MG63 (cell line): ENCODE data around the gene RIC8A. TPM values are rescaled to one million over a fixed set of nuclear protein-coding genes. Genes with fewer than 3 reads are reported as not detected.

Source experiments
- DNase-seq: peaks from one replicate; pipeline ENCODE4 v3.0.0-alpha.2; 2020
- H3K27me3 ChIP-seq: fragments of 250-450 bp; sonication (Bioruptor Pico); 2 replicates; pipeline ENCODE4 v1.5.1; 2020; ENCODE audit warnings: mild to moderate bottlenecking, moderate library complexity
- H3K36me3 ChIP-seq: fragments of 250-450 bp; sonication (Bioruptor Pico); 2 replicates; pipeline ENCODE4 v1.5.1; 2020; ENCODE audit warnings: mild to moderate bottlenecking, moderate library complexity
- H3K4me3 ChIP-seq: fragments of 250-450 bp; sonication (Bioruptor Pico); 2 replicates; pipeline ENCODE4 v1.5.1; 2020; ENCODE audit warnings: mild to moderate bottlenecking, moderate library complexity
- H3K9me3 ChIP-seq: fragments of 250-450 bp; sonication (Bioruptor Pico); 2 replicates; pipeline ENCODE4 v1.5.1; 2020; ENCODE audit warnings: mild to moderate bottlenecking, moderate library complexity
- total RNA-seq: library from RNA; depleted of rRNA; stranded (reverse); fragments of >200 nt; shearing (Covaris generic); gene quantifications from 2 replicates; pipeline ENCODE4 v1.2.3, GENCODE V29; 2014; ENCODE audit warnings: low replicate concordance

RIC8A gene
- total RNA-seq, 1 experiment from 2014 or later: 142 TPM

DNA sequence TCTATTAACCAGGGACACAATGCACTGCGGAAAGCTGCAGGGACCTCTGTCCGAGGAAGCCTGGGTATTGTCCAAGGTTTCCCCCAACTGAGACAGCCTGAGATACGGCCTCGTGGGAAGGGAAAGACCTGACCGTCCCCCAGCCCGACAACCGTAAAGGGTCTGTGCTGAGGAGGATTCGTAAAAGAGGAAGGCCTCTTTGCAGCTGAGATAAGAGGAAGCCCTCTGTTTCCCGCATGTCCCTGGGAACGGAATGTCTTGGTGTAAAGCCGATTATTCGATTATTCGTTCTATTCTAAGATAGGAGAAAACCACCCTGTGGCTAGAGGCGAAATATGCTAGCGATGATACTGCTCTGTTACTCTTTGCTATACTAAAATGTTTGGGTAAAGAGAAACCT lies 5.5 kb upstream of the RIC8A start:
- Histone ChIP-seq H3K27me3 (no peaks in the 10 kb centered on the region), H3K36me3 (peaks cover 63% of the 10 kb centered on the region), H3K4me3 (no peak overlapping the region), H3K9me3 (no peaks in the 10 kb centered on the region)
- no peak for DNase-seq

DNA sequence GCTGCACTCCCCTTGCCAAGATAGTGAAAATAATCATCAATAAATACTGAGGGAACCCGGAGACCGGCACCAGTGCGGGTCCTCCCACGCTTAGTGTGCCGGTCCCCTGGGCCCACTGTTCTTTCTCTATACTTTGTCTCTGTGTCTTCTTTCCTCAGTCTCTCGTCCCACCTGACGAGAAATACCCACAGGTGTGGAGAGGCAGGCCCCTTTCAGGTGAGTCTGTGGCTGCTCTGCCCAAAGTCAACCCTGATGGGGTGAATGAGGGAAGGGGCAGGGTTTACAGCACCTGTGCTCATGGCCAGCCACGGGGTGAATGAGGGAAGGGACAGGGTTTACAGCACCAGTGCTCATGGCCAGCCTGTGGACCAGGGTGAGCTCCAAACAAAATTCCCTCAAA lies 5.0 kb upstream of the RIC8A start:
- Histone ChIP-seq H3K36me3 (peaks cover 64% of the 10 kb centered on the region), H3K4me3 (no peak overlapping the region), H3K27me3 (no peaks in the 10 kb centered on the region), H3K9me3 (no peaks in the 10 kb centered on the region)
- DNase-seq: no peak

DNA sequence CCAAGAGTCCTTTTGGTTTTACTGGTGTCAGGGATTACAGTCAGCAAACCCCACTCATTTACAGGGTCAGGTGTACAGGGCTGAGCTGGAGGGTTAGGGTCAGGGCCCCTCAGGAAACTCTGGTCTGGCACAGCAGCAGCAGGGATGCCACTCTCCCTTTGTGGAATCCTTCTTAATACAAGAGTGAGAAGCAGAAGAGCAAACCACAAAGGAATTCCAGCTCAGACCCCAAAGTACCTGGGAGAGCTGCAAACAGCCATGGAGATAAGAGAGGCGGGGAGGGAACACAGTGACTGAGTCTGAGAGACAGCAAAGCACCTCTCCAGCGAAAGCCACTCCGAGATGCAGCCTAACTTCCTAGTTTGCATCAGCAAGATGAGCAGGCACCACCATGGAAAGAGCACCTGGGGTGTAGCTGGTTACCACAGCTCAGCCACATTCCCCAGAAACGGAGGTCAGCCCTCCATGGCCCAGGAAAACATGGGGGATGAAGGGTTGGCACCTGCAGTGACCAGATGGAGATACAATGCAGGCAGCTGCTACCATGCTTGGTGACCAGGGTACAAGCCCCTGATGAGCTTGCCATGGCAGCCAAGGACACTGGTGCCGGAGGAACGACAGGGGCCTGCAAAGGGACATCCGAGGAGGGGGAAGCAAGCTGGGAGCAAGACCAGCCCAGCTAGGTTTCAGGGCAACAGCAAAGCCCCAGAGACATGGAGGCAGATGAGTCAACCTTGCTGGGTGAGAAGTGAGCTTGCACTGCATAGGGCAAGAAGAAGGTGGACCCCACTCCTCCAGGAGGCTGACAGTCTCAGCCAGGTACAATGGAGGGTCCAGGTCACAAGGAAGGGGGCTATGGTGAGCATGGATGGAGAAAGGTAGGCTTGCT lies 4.2 kb upstream of the RIC8A start:
- Histone ChIP-seq H3K4me3 (no peak overlapping the region), H3K36me3 (peaks cover 66% of the 10 kb centered on the region), H3K27me3 (no peaks in the 10 kb centered on the region), H3K9me3 (no peaks in the 10 kb centered on the region)
- DNase-seq: no peak

DNA sequence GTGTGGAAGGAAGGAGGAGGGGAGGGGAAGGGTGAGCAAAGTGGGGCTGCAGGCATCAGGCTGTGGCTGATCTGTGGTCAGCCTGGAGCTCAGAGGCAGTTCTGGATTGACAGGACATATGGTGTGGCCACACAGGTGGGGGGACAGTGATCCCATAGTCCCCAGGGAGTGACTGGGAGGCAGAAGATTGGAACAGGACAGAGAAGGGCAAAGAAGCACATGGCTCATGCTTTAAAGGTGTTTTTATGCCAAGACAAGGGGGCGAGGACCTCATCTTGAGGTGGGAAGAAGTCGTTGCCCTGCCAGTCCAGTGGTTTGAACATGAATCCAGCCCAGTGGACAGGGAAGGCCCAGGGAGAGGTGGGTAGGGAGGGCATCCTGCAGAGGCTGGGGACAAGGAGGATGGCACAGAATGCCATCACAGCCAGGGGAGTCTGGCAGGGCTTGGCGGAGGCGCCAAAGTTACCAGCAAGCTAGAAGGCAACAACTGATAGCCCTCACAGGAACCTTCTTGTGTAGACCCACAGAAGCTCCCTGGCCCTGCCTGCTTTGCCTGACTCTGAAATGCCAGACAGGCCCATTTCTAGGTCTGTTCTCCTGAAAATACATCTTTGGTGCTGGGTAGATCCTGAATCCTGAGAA lies 3.4 kb upstream of the RIC8A start:
- no peaks in the 10 kb centered on the region for H3K27me3 ChIP-seq
- peaks cover 66% of the 10 kb centered on the region for H3K36me3 ChIP-seq
- H3K4me3 ChIP-seq: no peak overlapping the region
- no peak for DNase-seq
- no peaks in the 10 kb centered on the region for H3K9me3 ChIP-seq

DNA sequence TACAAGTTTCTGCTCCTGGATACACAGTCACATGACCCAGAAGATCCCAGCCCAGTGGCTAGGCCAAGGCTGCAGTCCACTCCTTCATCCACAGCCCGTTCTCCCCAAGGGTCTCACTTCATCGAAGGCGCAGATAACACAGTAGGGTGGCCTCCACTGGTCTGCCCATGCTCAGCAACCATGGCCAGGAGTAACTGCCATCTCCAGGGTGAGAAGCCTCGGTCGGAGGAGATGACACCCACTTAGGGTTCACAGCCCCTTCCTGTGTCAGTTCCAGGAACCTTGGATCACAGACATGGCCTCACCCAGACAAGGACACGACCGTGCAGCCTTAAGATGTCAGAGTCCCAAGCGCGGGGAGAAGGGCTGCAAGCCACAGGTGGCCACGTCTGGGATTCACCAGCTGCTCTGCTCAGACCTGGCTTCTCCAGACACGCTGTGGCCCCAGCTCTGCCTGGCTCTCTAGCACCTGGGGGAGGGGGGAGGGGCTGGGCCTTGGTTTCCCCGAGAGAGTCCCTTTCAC lies 2.9 kb upstream of the RIC8A start:
- H3K36me3 ChIP-seq: peaks cover 71% of the 10 kb centered on the region
- H3K27me3 ChIP-seq: no peaks in the 10 kb centered on the region
- no peak overlapping the region for H3K4me3 ChIP-seq
- no peaks in the 10 kb centered on the region for H3K9me3 ChIP-seq
- no peak for DNase-seq

DNA sequence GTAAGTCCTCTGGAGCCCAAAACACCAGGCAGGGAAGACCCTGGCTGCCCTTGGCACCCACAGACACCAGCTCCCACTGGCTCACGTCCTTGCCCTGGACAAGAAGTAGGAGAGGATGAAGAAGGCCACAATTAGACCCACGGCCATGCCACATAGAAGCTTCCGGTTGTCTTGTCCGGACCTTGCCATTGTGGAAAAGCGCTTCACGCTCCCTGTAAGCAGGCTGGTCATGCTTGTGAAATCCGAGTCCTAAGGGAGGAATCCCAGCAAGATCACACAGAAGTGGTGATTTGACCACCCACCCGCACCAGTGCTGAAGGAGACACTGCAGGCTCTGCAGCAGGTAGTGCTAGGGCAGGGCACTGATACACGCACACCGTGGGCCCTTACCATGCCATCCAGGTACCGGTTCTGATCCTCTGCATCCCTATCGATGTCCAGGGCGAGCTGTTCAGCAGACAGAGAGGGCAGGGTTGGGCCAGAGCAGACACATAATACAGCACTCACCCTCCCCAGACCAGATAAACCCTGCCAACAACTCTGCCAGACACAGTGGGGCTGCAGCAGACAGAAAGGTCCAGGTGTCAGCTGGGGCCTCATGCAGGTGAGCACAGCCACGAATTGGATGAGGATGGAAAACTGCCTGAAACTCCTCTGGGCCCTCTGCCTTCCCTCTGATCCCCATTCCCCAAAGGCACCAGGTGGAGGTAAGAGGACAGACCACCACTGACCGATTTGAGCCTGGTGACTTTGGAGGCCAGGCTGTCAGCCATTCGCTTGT lies 2.1 kb upstream of the RIC8A start:
- no peaks in the 10 kb centered on the region for H3K9me3 ChIP-seq
- no peak for DNase-seq
- peak overlapping the region; percentile 90 for H3K4me3 ChIP-seq
- peaks cover 79% of the 10 kb centered on the region for H3K36me3 ChIP-seq
- H3K27me3 ChIP-seq: no peaks in the 10 kb centered on the region

DNA sequence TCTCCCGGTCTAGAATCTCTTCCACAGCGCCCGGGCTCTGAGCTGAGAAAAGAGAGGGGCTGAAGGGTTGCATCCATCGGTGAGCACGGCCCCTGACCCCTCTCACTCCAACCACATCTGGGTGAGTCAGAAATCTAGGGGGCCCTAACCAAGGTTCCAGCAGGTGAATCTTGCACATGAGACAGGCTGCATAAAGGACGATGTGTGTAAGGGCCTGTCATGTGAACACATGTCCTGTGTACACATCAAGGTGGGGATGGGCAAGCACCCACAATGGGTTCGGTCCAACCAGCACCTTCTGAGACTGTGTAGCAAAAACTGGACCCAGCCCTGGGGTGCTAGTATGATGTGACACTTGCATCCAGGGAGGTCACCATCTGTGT lies 1.5 kb upstream of the RIC8A start:
- no peak for DNase-seq
- no peaks in the 10 kb centered on the region for H3K9me3 ChIP-seq
- no peaks in the 10 kb centered on the region for H3K27me3 ChIP-seq
- peak overlapping the region; percentile 90 for H3K4me3 ChIP-seq
- peaks cover 81% of the 10 kb centered on the region for H3K36me3 ChIP-seq

DNA sequence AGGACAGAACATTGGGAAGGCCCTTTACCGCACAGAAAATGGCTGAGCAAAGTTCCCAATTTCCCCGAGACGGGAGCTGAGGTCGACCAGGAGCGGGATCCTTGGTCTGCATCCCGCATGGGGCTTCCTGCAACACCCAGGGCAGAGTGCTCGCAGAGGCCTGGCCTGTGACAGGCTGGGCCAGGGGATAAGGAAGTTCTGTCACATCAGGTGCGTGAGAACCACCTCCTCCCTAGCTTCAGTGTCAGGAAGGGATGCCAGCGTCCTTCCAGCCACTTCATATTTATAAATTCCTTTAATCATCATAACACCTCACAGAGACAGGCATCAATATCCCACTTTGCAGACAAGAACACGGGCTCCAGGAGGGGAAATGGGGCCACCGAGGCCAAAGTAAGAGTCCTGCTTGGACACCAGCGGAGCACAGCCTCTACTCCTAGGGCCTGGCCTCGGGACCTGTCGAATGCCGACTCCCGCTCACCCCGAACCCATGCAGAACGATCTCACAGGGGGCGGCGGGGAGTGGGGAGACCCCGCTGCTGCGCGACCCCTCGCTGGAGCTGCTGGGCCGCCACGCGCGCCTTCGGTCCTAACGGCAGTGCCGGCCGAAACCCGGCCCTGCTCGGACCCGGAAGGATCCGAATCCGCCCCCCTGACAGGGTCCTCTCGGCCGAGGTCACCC lies 841 bp upstream of the RIC8A start:
- Histone ChIP-seq H3K4me3 (peak overlapping the region; percentile 90), H3K36me3 (peaks cover 82% of the 10 kb centered on the region), H3K27me3 (no peaks in the 10 kb centered on the region), H3K9me3 (no peaks in the 10 kb centered on the region)
- DNase-seq: peak; percentile 23

DNA sequence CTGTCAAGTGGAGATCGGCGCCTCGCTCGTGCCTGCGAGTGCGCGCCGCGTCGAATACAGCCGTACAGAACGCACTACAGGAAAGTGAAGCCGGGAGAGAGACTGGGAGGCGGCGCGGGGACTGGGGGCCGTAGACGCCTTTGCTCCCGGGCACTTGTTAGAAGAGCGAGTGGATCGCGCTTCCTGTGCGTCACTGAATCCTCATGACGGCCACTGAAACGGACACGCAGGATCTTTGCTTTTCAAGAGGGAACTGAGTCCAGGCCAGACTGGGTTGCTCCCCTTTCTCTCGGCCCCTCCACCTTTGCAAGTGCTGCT lies 314 bp downstream of the RIC8A start:
- peak; percentile 52 for DNase-seq
- H3K27me3 ChIP-seq: no peaks in the 10 kb centered on the region
- H3K36me3 ChIP-seq: peaks cover 82% of the 10 kb centered on the region
- H3K9me3 ChIP-seq: no peaks in the 10 kb centered on the region
- peak overlapping the region; percentile 90 for H3K4me3 ChIP-seq

DNA sequence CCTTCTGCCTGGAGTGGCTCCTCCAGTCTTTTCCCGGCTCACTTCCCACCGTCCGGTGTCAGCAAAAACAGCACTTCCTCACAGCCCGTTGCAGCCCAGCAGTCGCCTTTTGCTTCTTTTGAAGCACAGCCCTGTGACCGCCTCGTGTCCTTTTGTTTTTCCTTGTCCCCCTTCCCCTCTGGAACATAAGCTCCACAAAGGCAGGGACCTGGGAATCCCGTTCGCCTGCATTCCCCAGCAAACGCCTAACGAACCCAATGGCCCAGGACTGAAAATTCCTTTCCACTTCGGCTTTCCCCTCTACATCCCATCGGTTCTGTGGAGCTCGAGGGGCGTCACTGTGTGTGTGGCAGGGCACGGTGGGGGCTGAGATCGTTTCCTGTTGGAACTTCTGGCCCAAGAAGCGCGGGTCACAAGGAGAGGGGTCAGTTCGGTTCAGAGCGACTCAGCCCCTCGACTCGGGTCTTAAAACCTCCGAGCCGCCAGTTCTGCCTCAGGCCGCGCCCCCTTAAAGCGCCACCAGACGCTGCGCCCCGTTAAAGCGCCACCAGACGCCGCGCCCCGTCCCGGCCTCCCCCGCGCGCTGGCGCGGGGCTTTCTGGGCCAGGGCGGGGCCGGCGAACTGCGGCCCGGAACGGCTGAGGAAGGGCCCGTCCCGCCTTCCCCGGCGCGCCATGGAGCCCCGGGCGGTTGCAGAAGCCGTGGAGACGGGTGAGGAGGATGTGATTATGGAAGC lies 841 bp downstream of the RIC8A start:
- H3K36me3 ChIP-seq: peaks cover 82% of the 10 kb centered on the region
- peak overlapping the region; percentile 90 for H3K4me3 ChIP-seq
- no peaks in the 10 kb centered on the region for H3K9me3 ChIP-seq
- DNase-seq: peak; percentile 76
- no peaks in the 10 kb centered on the region for H3K27me3 ChIP-seq

DNA sequence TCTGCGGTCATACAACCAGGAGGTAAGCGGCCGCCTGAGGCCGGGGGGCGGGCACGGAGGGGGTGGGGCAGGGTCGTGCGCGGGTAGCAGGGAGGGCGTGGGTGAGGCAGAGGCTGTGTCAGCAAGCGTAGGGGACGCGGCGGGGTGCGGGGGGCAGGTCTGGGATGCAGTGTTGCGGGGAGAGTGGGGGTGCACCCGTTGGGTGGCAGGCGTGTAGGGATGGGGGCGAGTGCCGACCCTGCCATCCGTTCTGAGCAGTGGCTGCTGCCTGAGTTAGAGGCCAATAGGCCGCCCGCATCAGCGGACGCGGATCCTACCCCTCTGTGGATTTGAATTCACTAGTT lies 1.4 kb downstream of the RIC8A start:
- no peak for DNase-seq
- Histone ChIP-seq H3K4me3 (peak overlapping the region; percentile 90), H3K27me3 (no peaks in the 10 kb centered on the region), H3K9me3 (no peaks in the 10 kb centered on the region), H3K36me3 (peaks cover 80% of the 10 kb centered on the region)

DNA sequence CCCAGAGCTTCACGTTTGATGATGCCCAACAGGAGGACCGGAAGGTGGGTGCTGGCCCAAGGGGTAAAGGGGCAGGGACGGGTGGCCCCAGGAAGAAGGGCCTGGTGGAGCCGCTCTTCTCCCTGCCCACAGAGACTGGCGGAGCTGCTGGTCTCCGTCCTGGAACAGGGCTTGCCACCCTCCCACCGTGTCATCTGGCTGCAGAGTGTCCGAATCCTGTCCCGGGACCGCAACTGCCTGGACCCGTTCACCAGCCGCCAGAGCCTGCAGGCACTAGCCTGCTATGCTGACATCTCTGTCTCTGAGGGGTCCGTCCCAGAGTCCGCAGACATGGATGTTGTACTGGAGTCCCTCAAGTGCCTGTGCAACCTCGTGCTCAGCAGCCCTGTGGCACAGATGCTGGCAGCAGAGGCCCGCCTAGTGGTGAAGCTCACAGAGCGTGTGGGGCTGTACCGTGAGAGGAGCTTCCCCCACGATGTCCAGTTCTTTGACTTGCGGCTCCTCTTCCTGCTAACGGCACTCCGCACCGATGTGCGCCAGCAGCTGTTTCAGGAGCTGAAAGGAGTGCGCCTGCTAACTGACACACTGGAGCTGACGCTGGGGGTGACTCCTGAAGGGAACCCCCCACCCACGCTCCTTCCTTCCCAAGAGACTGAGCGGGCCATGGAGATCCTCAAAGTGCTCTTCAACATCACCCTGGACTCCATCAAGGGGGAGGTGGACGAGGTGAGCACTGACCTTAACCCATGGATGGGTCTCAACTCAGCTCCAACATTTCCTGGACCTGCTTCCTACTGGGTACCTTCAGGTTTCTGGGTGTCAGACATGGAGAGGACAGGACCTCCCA lies 2.0 kb downstream of the RIC8A start:
- peak; percentile 18 for DNase-seq
- Histone ChIP-seq H3K36me3 (peaks cover 80% of the 10 kb centered on the region), H3K27me3 (no peaks in the 10 kb centered on the region), H3K9me3 (no peaks in the 10 kb centered on the region), H3K4me3 (peak overlapping the region; percentile 90)

DNA sequence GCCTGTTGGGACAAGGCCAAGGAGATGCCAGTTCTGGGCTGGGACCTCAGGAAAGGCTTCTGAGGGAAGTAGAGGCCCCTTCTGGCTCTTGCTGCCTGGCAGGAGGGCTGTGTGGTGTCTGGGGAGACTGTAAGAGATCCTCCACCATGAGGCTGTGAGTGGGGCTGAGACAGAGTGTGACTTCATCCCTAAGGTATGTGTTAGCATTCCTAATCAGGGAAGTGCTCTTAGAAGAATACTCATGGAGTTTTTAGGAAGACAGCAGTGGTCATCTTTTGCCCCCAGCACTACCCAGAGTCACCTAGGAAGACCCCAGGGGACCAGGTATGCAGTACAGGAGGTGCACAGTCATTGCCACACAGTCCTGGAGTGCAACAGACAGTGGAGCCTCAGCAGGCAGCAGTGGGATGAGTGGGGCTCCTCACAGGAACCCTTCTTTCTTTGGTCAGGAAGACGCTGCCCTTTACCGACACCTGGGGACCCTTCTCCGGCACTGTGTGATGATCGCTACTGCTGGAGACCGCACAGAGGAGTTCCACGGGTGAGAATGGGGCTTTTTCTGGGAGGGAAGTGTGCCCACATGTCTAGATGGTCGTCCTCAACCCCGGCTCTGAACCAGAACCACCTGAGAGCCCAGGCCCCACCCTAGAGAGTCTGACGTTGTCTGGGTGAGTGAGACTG lies 2.8 kb downstream of the RIC8A start:
- H3K4me3 ChIP-seq: peak overlapping the region; percentile 90
- H3K27me3 ChIP-seq: no peaks in the 10 kb centered on the region
- no peaks in the 10 kb centered on the region for H3K9me3 ChIP-seq
- DNase-seq: peak; percentile 55
- peaks cover 80% of the 10 kb centered on the region for H3K36me3 ChIP-seq

DNA sequence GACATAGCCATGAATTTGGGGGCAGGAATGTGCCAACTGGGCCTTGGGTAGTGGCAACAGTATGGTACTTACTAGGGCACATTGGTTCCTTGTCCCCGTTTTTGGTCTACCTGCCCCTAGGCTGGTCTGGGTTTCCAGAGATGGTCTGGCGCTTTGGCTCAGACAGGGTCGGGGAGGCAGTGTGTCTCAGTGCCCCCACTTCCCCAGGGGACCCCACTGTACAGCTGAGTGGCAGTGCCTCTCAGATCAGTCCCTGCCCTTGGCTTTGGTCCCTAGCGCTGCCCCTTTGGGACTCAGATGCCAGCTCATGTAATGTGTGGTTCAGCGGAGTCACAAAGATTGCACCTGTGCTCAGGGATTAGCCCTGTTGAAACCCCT lies 3.3 kb downstream of the RIC8A start:
- H3K27me3 ChIP-seq: no peaks in the 10 kb centered on the region
- no peaks in the 10 kb centered on the region for H3K9me3 ChIP-seq
- H3K4me3 ChIP-seq: peak overlapping the region; percentile 90; the same call in 1 of the 2 replicates
- peaks cover 80% of the 10 kb centered on the region for H3K36me3 ChIP-seq
- DNase-seq: no peak

DNA sequence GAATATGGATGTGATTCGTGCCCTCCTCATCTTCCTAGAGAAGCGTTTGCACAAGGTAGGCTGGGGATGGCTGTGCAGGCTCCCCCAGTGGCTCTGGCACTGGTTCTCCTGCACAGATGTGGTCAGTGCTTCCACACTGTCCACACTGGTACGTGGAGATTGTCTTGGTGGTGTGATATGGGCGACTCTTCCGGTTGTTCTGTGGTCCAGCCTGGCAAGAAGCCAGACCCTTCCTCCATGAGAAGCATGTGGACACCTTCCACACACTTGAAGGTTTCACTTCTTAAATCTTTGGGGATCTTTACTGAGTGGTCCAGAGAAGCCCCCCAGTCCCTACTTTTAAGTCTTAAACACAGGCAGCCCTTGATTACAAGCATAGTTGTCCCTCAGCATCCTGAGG lies 3.8 kb downstream of the RIC8A start:
- H3K4me3 ChIP-seq: no peak overlapping the region

More for the DNA sequence above, 3.8 kb downstream of the RIC8A start:
- Histone ChIP-seq H3K36me3 (peaks cover 78% of the 10 kb centered on the region), H3K9me3 (no peaks in the 10 kb centered on the region), H3K27me3 (no peaks in the 10 kb centered on the region)
- no peak for DNase-seq
